T-cell (primary cell): ENCODE results near the gene ST8SIA1. TPM values are rescaled to one million over a fixed set of nuclear protein-coding genes. Genes with fewer than 3 reads are reported as not detected.

Source experiments
- ATAC-seq, 4 experiments: fragments of 200-7000 bp in 3 of 4; fragments of 150-1000 bp in 1 of 4; cut with Tn5 transposase; replicated peaks in 1 of 4; 1 replicate in 3 of 4; 2 replicates in 1 of 4; pipeline ENCODE4 v1.10.0; 2021; ENCODE audit warnings: moderate library complexity in 3 of 4, mild to moderate bottlenecking in 2 of 4, moderate number of reproducible peaks in 1 of 4
- CTCF ChIA-PET, 2 donors: fragments of 300-600 bp; sonication (Branson Sonifier 250); formaldehyde crosslinking; loops; one replicate each; lab custom pipeline; 2022; ENCODE audit warnings: antibody characterized with exemption in 2 of 2; lab: Charles Lee
- POLR2A ChIA-PET, 2 donors: fragments of 300-600 bp; sonication (Branson Sonifier 250); formaldehyde crosslinking; loops; one replicate each; lab custom pipeline; 2022; ENCODE audit warnings: antibody characterized with exemption in 2 of 2; lab: Charles Lee
- DNase-seq, 35 experiments: peaks; one replicate each; pipeline versions ENCODE4 v3.0.0 to v3.0.0-alpha.2; 2013 to 2023
- H3K27ac ChIP-seq: one replicate; pipeline ENCODE4 v1.5.1; 2013; ENCODE audit warnings: low read length
- H3K27me3 ChIP-seq, 2 experiments: replicated peaks in 1 of 2; 1 replicate in 1 of 2; 2 replicates in 1 of 2; pipeline versions ENCODE4 v1.6.1 to v1.7.0; 2013; ENCODE audit warnings: low read length in 1 of 2, mixed read lengths in 1 of 2; ENCODE audit not compliant: control insufficient read depth in 2 of 2, insufficient read depth in 2 of 2; ENCODE audit errors: extremely low read depth in 1 of 2
- H3K36me3 ChIP-seq, 2 donors: 1 replicate in 1 of 2; 2 replicates in 1 of 2; pipeline versions ENCODE4 v1.6.1 to v1.7.0; 2013; ENCODE audit warnings: low read length in 1 of 2; ENCODE audit not compliant: control insufficient read depth in 2 of 2, insufficient read depth in 1 of 2; ENCODE audit errors: extremely low read depth in 1 of 2
- H3K4me1 ChIP-seq, 2 experiments: 1 replicate in 1 of 2; 2 replicates in 1 of 2; pipeline versions ENCODE4 v1.6.1 to v1.7.0; 2013; ENCODE audit warnings: low read length in 2 of 2, mixed read lengths in 1 of 2; ENCODE audit not compliant: insufficient read depth in 2 of 2, control insufficient read depth in 1 of 2; ENCODE audit errors: extremely low read depth in 1 of 2
- H3K4me3 ChIP-seq, 2 donors: 1 replicate in 1 of 2; 2 replicates in 1 of 2; pipeline versions ENCODE4 v1.5.1 to v1.7.0; 2013; ENCODE audit warnings: mild to moderate bottlenecking in 2 of 2, low read length in 1 of 2, moderate library complexity in 1 of 2; ENCODE audit not compliant: control insufficient read depth in 1 of 2; ENCODE audit errors: extremely low read depth in 1 of 2
- H3K9me3 ChIP-seq: 2 replicates; pipeline ENCODE4 v1.7.0; 2013
- H3K27ac Mint-ChIP-seq, 2 donors: one replicate each; pipeline ENCODE4 v1.8.0; 2020 to 2021; ENCODE audit warnings: mild to moderate bottlenecking in 2 of 2, mixed read lengths in 2 of 2
- H3K27me3 Mint-ChIP-seq, 2 donors: one replicate each; pipeline ENCODE4 v1.8.0; 2021 to 2022; ENCODE audit warnings: mixed read lengths in 2 of 2
- H3K36me3 Mint-ChIP-seq: one replicate; pipeline ENCODE4 v1.8.0; 2021; ENCODE audit warnings: mixed read lengths
- H3K4me1 Mint-ChIP-seq, 3 donors: one replicate each; pipeline ENCODE4 v1.8.0; 2020 to 2022; ENCODE audit warnings: mixed read lengths in 3 of 3, mild to moderate bottlenecking in 1 of 3
- H3K4me3 Mint-ChIP-seq, 3 donors: one replicate each; pipeline ENCODE4 v1.8.0; 2020 to 2022; ENCODE audit warnings: mild to moderate bottlenecking in 3 of 3, mixed read lengths in 3 of 3, moderate library complexity in 3 of 3
- H3K9me3 Mint-ChIP-seq, 3 donors: one replicate each; pipeline ENCODE4 v1.8.0; 2020 to 2022; ENCODE audit warnings: mixed read lengths in 3 of 3
- WGBS: methylation state at CpG from one replicate; pipeline ENCODE4 v1.1.5; 2013; ENCODE audit warnings: missing lambda C conversion rate; ENCODE audit not compliant: insufficient coverage; 5-methylcytosine and 5-hydroxymethylcytosine counted together
- total RNA-seq, 35 experiments: library from RNA in 6 of 35; stranded (reverse) in 6 of 35; fragments of 120-200 nt in 1 of 35; gene quantifications; one replicate each; pipeline versions ENCODE4 v1.2.1 to v1.2.4 and lab custom pipeline; 2013 to 2026

ST8SIA1 gene
- total RNA-seq, 5 donors from 2014 or later (not counting 1 experiment from before 2014, with no cell fraction given): 10.8 to 19.8 (median 15.2) TPM

DNA sequence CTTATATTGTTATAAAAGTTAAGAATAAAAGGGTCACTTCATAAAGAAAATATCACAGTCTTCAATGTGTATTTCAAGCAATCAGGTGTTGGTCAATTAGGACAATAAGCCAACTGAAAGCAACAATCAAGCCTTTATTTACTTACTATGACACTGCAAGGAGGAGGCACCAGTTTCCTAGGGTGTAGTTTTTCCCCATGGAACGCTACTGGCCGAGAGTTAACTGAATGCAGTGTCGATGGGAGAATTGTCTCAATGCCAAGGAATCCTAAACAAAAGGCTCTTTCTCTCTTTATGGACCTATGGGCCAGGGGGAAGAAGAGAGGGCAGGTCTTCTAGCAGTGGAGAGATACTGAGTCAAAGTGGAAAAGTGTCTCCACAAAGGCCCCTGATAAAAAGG is 146.1 kb downstream of the ST8SIA1 start:
- ATAC-seq: no peak
- H3K27ac Mint-ChIP-seq: no peak overlapping the region

DNA sequence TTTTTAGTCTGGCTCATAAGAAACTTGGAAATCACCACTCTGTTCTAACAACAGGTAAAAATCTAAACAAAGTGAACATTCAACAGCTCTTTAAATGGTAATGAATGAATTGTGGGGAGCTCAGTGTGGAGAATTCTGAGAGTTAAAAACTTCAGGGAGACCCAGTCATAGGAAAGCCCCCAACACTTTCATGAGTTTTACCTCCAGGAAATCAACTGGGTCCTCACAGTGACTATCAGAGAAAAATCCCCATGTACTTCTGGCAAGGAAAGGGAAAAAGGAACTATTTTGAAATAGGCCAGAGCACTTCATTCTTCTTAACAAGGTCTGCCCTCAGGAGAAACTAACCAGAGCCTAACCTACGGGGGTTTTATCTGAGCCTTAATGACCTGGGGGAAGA is 153.8 kb downstream of the ST8SIA1 start:
- ATAC-seq: no peak
- Mint-ChIP-seq H3K27me3 (no peaks in the 10 kb centered on the region), H3K4me3 (no peak overlapping the region), H3K36me3 (no peaks in the 10 kb centered on the region), H3K9me3 (no peaks in the 10 kb centered on the region), H3K27ac (no peak overlapping the region), H3K4me1 (peaks cover 0 to 5% (median 0%) of the 10 kb centered on the region in 3 donors)
- Histone ChIP-seq H3K4me1 (no peaks in the 10 kb centered on the region), H3K4me3 (no peak overlapping the region), H3K9me3 (no peaks in the 10 kb centered on the region), H3K27me3 (no peaks in the 10 kb centered on the region), H3K27ac (no peak overlapping the region), H3K36me3 (no peaks in the 10 kb centered on the region)
- no peak for DNase-seq
- POLR2A ChIA-PET: no interaction called here
- WGBS: no CpG with 5 or more reads among the region's 1 CpG
- CTCF ChIA-PET: no interaction called here

More for the DNA sequence above, 146.1 kb downstream of the ST8SIA1 start:
- H3K27me3 Mint-ChIP-seq: no peaks in the 10 kb centered on the region
- DNase-seq: no peak
- no peak overlapping the region for H3K27ac ChIP-seq
- ChIA-PET CTCF (no interaction called here), POLR2A (no interaction called here)
- H3K4me1 Mint-ChIP-seq: no peaks in the 10 kb centered on the region
- H3K4me1 ChIP-seq: no peaks in the 10 kb centered on the region
- no peaks in the 10 kb centered on the region for H3K27me3 ChIP-seq
- WGBS: 100% methylated on average over 2 of the region's 3 CpGs
- H3K9me3 ChIP-seq: no peaks in the 10 kb centered on the region
- H3K4me3 ChIP-seq: no peak overlapping the region
- no peak overlapping the region for H3K4me3 Mint-ChIP-seq
- no peaks in the 10 kb centered on the region for H3K9me3 Mint-ChIP-seq
- H3K36me3 ChIP-seq: no peaks in the 10 kb centered on the region
- no peaks in the 10 kb centered on the region for H3K36me3 Mint-ChIP-seq

- Mint-ChIP-seq H3K27me3 (no peaks in the 10 kb centered on the region), H3K9me3 (no peaks in the 10 kb centered on the region), H3K36me3 (no peaks in the 10 kb centered on the region), H3K27ac (no peak overlapping the region), H3K4me3 (no peak overlapping the region), H3K4me1 (peaks cover 5 to 8% (median 8%) of the 10 kb centered on the region in 3 donors)
- CTCF ChIA-PET: interaction anchor here (0.5 to 1.1 kb wide), 6 partner anchors 9 to 475 kb away, joined by 3 to 9 read pairs (median 6); no protein-coding TSS in a partner anchor
- no peak overlapping the region for H3K27ac ChIP-seq
- ATAC-seq (no peak), DNase-seq (peak in 1 of 35 experiments; percentile 22)
- H3K4me3 ChIP-seq: no peak overlapping the region
- no peaks in the 10 kb centered on the region for H3K36me3 ChIP-seq
- POLR2A ChIA-PET: no interaction called here
- H3K9me3 ChIP-seq: no peaks in the 10 kb centered on the region
- H3K27me3 ChIP-seq: no peaks in the 10 kb centered on the region
- H3K4me1 ChIP-seq: peaks cover 0 to 4% of the 10 kb centered on the region in 2 experiments
These were observed 161.3 kb downstream of the ST8SIA1 start for GRCh38 chr12:22173177-22173576.

DNA sequence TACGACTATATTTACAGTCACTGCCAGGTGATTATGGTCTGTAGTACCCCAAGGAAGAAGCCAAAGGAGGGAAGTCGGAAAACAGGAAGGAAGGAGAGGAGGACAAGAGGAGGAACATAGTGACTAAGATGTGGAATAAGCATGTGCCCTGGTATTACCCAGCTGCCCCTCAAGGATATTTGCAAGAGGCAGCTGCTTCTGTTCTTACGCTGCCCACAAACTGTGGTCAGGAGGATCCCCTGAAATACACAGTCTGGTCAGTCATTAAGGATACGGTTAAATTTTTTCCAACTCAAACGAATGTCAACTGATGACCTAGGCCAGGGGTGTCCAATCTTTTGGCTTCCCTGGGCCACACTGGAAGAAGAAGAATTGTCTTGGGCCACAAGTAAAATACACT is 162.0 kb downstream of the ST8SIA1 start:
- Mint-ChIP-seq H3K27me3 (no peaks in the 10 kb centered on the region), H3K9me3 (no peaks in the 10 kb centered on the region), H3K4me3 (no peak overlapping the region), H3K27ac (no peak overlapping the region), H3K4me1 (peaks cover 5 to 12% (median 8%) of the 10 kb centered on the region in 3 donors), H3K36me3 (no peaks in the 10 kb centered on the region)
- no peak for ATAC-seq
- Histone ChIP-seq H3K9me3 (no peaks in the 10 kb centered on the region), H3K36me3 (no peaks in the 10 kb centered on the region), H3K27ac (no peak overlapping the region), H3K4me3 (no peak overlapping the region), H3K4me1 (peaks cover 0 to 4% of the 10 kb centered on the region in 2 experiments), H3K27me3 (no peaks in the 10 kb centered on the region)
- WGBS: 98% methylated on average over 5 of the region's 5 CpGs
- POLR2A ChIA-PET: no interaction called here
- CTCF ChIA-PET: interaction anchor here in 1 of 2 donors (0.5 to 1.1 kb wide), 3 partner anchors 8 to 62 kb away, joined by 3 to 7 read pairs (median 3); no protein-coding TSS in a partner anchor
- DNase-seq: no peak

DNA sequence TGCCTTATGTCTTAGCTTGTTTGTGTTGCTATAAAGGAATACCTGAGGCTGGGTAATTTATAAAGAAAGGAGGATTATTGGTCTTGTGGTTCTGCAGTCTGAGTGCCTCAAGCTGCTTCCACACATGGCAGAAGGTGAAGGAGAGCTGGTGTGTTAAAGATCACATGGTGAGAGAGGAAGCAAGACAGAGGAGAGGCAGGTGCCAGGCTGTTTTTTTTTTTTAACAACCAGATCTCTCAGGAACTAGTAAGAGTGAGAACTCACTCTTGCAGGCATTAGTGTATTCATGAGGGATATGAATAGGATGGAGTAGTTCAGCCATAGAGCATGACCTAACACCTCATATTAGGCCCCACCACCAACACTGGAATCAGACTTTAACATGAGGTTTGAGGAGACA is 165.1 kb downstream of the ST8SIA1 start:
- Mint-ChIP-seq H3K36me3 (no peaks in the 10 kb centered on the region), H3K27me3 (no peaks in the 10 kb centered on the region), H3K4me3 (no peak overlapping the region), H3K9me3 (no peaks in the 10 kb centered on the region), H3K4me1 (peaks cover 15 to 24% (median 23%) of the 10 kb centered on the region in 3 donors), H3K27ac (no peak overlapping the region)
- Histone ChIP-seq H3K27me3 (no peaks in the 10 kb centered on the region), H3K4me1 (peaks cover 8 to 12% of the 10 kb centered on the region in 2 experiments), H3K27ac (no peak overlapping the region), H3K36me3 (no peaks in the 10 kb centered on the region), H3K4me3 (no peak overlapping the region), H3K9me3 (no peaks in the 10 kb centered on the region)
- ATAC-seq (no peak), DNase-seq (no peak)
- ChIA-PET CTCF (interaction anchor here in 1 of 2 donors (0.6 kb wide), 1 partner anchor 119 kb away, joined by 3 read pairs; no protein-coding TSS in a partner anchor), POLR2A (no interaction called here)

GRCh38 chr12:22164139-22164538 is 170.4 kb downstream of the ST8SIA1 start:
- peak overlapping the region; percentile 6 to 39 (median 32) for H3K4me3 Mint-ChIP-seq
- no peaks in the 10 kb centered on the region for H3K9me3 ChIP-seq
- H3K36me3 ChIP-seq: no peaks in the 10 kb centered on the region
- H3K4me1 ChIP-seq: peaks cover 27 to 46% of the 10 kb centered on the region in 2 experiments
- CTCF ChIA-PET: interaction anchor here in 1 of 2 donors (0.8 to 1.0 kb wide), 2 partner anchors 9 to 485 kb away, joined by 3 read pairs; no protein-coding TSS in a partner anchor
- POLR2A ChIA-PET: no interaction called here
- ATAC-seq: peak; percentile 66 to 85 (median 84)
- H3K27ac Mint-ChIP-seq: peak overlapping the region; percentile 80 to 84
- H3K27ac ChIP-seq: peak overlapping the region; percentile 63
- no peaks in the 10 kb centered on the region for H3K9me3 Mint-ChIP-seq
- no peak overlapping the region for H3K4me3 ChIP-seq
- H3K27me3 ChIP-seq: no peaks in the 10 kb centered on the region
- WGBS: no CpG with 5 or more reads among the region's 4 CpGs
- H3K36me3 Mint-ChIP-seq: no peaks in the 10 kb centered on the region
- H3K27me3 Mint-ChIP-seq: no peaks in the 10 kb centered on the region
- H3K4me1 Mint-ChIP-seq: peaks cover 50 to 61% (median 58%) of the 10 kb centered on the region in 3 donors
- DNase-seq: peak in 11 of 35 experiments; percentile 4 to 47 (median 13)
